ENCODE results near the gene MRNIP. TPM values are rescaled to one million over a fixed set of nuclear protein-coding genes. Genes with fewer than 3 reads are reported as not detected.
"Not testable (repeated sequence)": the region's sequence is repeated elsewhere in the genome, so short reads cannot be mapped to it uniquely, and the experiment has no call there.

MRNIP gene
- total RNA-seq, 6 experiments from 2014 or later = 4.7 to 14.7 (median 9.0) TPM

DNA sequence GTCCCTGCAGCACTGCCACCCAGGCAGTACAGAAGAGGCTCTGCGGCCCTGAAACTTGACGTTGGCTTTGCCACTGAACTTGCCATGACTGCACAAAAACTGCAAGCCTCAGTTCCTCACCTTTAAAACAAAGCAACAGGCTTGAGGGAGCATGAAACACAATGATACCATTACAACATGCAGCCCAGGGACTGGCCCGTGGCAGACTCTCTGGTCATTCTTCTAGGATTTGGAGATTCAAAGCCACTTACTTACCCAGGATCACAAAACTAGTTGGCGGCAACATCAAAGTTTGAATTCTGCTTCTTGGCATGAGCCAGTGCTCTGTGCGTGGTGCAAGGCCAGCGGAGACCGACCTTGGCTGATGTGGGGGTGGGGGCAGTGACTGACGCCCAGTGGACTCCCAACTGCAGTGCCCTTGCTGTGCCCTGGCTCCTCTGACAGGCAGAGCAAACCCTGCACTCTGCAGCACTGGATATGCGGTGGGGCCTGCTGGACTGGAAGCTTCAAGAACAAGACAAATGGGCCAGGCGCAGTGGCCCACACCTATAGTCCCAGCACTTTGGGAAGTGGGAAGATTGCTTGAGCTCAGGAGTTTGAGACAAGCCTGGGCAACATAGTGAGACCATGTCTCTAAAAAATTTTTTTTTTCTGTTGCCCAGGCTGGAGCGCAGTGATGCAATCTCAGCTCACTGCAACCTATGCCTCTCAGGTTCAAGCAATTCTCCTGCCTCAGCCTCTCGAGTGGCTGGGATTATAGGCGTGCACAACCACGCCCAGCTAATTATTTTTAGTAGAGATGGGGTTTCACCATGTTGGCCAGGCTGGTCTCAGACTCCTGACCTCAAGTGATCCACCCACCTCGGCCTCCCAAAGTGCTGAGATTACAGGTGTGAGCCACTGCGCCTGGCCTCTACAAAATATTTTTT is 19.0 kb downstream of the MRNIP start:
- Histone ChIP-seq H3K9me3 (no peaks in the 10 kb centered on the region), H3K27me3 (no peaks in the 10 kb centered on the region), H3K4me1 (peaks cover 0 to 30% (median 3%) of the 10 kb centered on the region in 4 donors), H3K27ac (peak overlapping the region in 1 of 3 donors; percentile 62), H3K36me3 (peaks cover 4 to 37% (median 16%) of the 10 kb centered on the region in 4 donors), H3K4me3 (no peak overlapping the region)
- TF ChIP-seq, protein P1, sequence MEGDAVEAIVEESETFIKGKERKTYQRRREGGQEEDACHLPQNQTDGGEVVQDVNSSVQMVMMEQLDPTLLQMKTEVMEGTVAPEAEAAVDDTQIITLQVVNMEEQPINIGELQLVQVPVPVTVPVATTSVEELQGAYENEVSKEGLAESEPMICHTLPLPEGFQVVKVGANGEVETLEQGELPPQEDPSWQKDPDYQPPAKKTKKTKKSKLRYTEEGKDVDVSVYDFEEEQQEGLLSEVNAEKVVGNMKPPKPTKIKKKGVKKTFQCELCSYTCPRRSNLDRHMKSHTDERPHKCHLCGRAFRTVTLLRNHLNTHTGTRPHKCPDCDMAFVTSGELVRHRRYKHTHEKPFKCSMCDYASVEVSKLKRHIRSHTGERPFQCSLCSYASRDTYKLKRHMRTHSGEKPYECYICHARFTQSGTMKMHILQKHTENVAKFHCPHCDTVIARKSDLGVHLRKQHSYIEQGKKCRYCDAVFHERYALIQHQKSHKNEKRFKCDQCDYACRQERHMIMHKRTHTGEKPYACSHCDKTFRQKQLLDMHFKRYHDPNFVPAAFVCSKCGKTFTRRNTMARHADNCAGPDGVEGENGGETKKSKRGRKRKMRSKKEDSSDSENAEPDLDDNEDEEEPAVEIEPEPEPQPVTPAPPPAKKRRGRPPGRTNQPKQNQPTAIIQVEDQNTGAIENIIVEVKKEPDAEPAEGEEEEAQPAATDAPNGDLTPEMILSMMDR (IDR thresholded peaks at IDR 0.05) = no peak
- peak; percentile 13 for TF ChIP-seq POLR2A (IDR thresholded peaks at IDR 0.05)
- intact Hi-C loops (cut with DNase I) = no loop called here
- ATAC-seq = peak; percentile 52 to 85 (median 83)
- peak; percentile 68 to 92 (median 92) for DNase-seq
- 37% methylated on average over 6 of the region's 16 CpGs for WGBS (ENCODE audit: insufficient coverage, low coverage, low lambda C conversion rate, missing lambda C conversion rate)

DNA sequence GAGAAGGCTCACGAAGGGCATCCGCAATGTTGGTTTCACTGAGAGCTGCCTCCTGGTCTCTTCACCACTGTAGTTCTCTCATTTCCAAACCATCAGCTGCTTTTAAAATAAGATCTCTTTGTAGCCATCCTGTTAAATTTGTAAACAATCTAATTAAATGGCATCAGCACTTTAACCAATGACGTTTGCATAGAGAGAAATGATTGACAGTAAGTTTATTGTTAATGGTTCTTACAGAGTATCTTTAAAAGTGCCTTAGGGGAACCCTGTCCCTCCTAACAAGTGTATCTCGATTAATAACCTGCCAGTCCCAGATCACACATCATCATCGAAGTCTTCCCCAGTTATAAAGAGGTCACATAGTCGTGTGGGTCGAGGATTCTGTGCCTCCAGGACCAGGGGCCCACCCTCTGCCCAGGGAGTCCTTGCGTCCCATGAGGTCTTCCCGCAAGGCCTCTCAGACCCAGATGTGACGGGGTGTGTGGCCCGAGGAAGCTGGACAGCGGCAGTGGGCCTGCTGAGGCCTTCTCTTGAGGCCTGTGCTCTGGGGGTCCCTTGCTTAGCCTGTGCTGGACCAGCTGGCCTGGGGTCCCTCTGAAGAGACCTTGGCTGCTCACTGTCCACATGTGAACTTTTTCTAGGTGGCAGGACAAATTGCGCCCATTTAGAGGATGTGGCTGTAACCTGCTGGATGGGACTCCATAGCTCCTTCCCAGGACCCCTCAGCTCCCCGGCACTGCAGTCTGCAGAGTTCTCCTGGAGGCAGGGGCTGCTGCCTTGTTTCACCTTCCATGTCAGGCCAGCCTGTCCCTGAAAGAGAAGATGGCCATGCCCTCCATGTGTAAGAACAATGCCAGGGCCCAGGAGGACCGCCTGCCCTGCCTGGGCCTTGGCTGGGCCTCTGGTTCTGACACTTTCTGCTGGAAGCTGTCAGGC is 21.3 kb downstream of the MRNIP start:
- Histone ChIP-seq H3K27me3 (no peaks in the 10 kb centered on the region), H3K4me1 (peaks cover 0 to 42% (median 3%) of the 10 kb centered on the region in 4 donors), H3K36me3 (peaks cover 9 to 51% (median 31%) of the 10 kb centered on the region in 4 donors), H3K4me3 (no peak overlapping the region), H3K27ac (peak overlapping the region in 1 of 3 donors; percentile 25), H3K9me3 (no peaks in the 10 kb centered on the region)
- ATAC-seq (peak in 1 of 4 donors; percentile 1), DNase-seq (peak in 1 of 3 donors; percentile 54)
- peak; percentile 34 for TF ChIP-seq POLR2A (IDR thresholded peaks at IDR 0.05)
- TF ChIP-seq, protein P1 (IDR thresholded peaks at IDR 0.05) = no peak
- intact Hi-C loops (cut with DNase I) = no loop called here
- 71% methylated on average over 10 of the region's 15 CpGs for WGBS (ENCODE audit: insufficient coverage, low coverage, low lambda C conversion rate, missing lambda C conversion rate)

DNA sequence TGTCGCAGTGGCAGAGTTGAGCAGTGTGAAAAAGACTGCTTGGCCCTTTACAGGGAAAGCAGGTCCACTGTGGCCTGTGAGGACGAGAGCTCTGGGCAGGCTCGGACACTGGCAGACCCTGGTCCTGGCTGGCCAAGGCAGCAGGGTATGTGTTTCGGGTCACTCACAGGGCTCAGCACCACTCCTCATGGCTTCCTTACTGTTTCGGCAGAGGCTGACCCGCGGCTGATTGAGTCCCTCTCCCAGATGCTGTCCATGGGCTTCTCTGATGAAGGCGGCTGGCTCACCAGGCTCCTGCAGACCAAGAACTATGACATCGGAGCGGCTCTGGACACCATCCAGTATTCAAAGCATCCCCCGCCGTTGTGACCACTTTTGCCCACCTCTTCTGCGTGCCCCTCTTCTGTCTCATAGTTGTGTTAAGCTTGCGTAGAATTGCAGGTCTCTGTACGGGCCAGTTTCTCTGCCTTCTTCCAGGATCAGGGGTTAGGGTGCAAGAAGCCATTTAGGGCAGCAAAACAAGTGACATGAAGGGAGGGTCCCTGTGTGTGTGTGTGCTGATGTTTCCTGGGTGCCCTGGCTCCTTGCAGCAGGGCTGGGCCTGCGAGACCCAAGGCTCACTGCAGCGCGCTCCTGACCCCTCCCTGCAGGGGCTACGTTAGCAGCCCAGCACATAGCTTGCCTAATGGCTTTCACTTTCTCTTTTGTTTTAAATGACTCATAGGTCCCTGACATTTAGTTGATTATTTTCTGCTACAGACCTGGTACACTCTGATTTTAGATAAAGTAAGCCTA is 22.2 kb downstream of the MRNIP start:
- peak in 1 of 3 donors; percentile 57 for DNase-seq
- no peaks in the 10 kb centered on the region for H3K27me3 ChIP-seq
- H3K4me1 ChIP-seq = peaks cover 0 to 52% (median 3%) of the 10 kb centered on the region in 4 donors
- TF ChIP-seq, protein P1 (IDR thresholded peaks at IDR 0.05) = no peak
- TF ChIP-seq POLR2A (IDR thresholded peaks at IDR 0.05) = peak; percentile 24
- H3K9me3 ChIP-seq = no peaks in the 10 kb centered on the region
- WGBS (ENCODE audit: insufficient coverage, low coverage, low lambda C conversion rate, missing lambda C conversion rate) = 100% methylated on average over 1 of the region's 19 CpGs
- H3K27ac ChIP-seq = peak overlapping the region in 1 of 3 donors; percentile 25
- H3K4me3 ChIP-seq = no peak overlapping the region
- intact Hi-C loops (cut with DNase I) = no loop called here
- peaks cover 17 to 57% (median 36%) of the 10 kb centered on the region in 4 donors for H3K36me3 ChIP-seq
- ATAC-seq = peak; percentile 13 to 50 (median 32)

DNA sequence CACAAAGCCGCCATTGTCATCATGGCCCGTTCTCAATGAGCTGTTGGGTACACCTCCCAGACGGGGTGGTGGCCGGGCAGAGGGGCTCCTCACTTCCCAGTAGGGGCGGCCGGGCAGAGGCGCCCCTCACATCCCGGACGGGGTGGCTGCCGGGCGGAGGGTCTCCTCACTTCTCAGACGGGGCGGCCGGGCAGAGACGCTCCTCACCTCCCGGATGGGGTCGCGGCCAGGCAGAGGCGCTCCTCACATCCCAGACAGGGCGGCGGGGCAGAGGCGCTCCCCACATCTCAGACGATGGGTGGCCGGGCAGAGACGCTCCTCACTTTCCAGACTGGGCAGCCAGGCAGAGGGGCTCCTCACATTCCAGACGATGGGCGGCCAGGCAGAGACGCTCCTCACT is 23.7 kb downstream of the MRNIP start:
- intact Hi-C loops (cut with DNase I) = not testable (repeated sequence)
- WGBS (ENCODE audit: insufficient coverage, low coverage, low lambda C conversion rate, missing lambda C conversion rate) = no CpG with 5 or more reads among the region's 28 CpGs

More for the DNA sequence above, 23.7 kb downstream of the MRNIP start:
- ATAC-seq, H3K27me3 ChIP-seq, H3K4me3 ChIP-seq, H3K27ac ChIP-seq, H3K9me3 ChIP-seq, DNase-seq: not testable (repeated sequence)
- H3K36me3 ChIP-seq = peaks cover 21 to 72% (median 46%) of the 10 kb centered on the region in 4 donors
- peaks cover 0 to 52% (median 3%) of the 10 kb centered on the region in 4 donors for H3K4me1 ChIP-seq
